Amniotic stem cell (primary cell): Measurements from ENCODE around the gene GOLGA6L10.
"Not testable (repeated sequence)": the region's sequence is repeated elsewhere in the genome, so short reads cannot be mapped to it uniquely, and the experiment has no call there.

Experiments
- DNase-seq: peaks from one replicate; lab custom pipeline; 2025; lab: John Stamatoyannopoulos, UW

The GOLGA6L10 gene

GRCh38 chr15:82317516-82317915 lies 31.8 kb downstream of the GOLGA6L10 start:
- not testable (repeated sequence) for DNase-seq

GRCh38 chr15:82317091-82317489 lies 32.2 kb downstream of the GOLGA6L10 start:
- no peak for DNase-seq

- not testable (repeated sequence) for DNase-seq
Observed at GRCh38 chr15:82316247-82317090, 32.8 kb downstream of the GOLGA6L10 start.

- DNase-seq, result no peak
Observed at GRCh38 chr15:82315519-82316246, 33.6 kb downstream of the GOLGA6L10 start.

- DNase-seq, result no peak
Observed at GRCh38 chr15:82314769-82315518, 34.3 kb downstream of the GOLGA6L10 start.

- not testable (repeated sequence) for DNase-seq
Observed at GRCh38 chr15:82313951-82314768, 35.1 kb downstream of the GOLGA6L10 start.

- DNase-seq, result no peak
Observed at GRCh38 chr15:82313446-82313845, 35.8 kb downstream of the GOLGA6L10 start.

- no peak for DNase-seq
Observed at GRCh38 chr15:82312586-82313349, 36.5 kb downstream of the GOLGA6L10 start.

GRCh38 chr15:82311321-82311720 lies 38.0 kb downstream of the GOLGA6L10 start:
- DNase-seq, result not testable (repeated sequence)

- no peak for DNase-seq
Observed at GRCh38 chr15:82309802-82310201, 39.5 kb downstream of the GOLGA6L10 start.

GRCh38 chr15:82307714-82308081 lies 41.6 kb downstream of the GOLGA6L10 start:
- DNase-seq, result no peak

GRCh38 chr15:82306791-82307713 lies 42.2 kb downstream of the GOLGA6L10 start:
- no peak for DNase-seq

- no peak for DNase-seq
Observed at GRCh38 chr15:82305621-82306048, 43.6 kb downstream of the GOLGA6L10 start.

- DNase-seq, result no peak
Observed at GRCh38 chr15:82304778-82305090, 44.5 kb downstream of the GOLGA6L10 start.

- no peak for DNase-seq
Observed at GRCh38 chr15:82303956-82304777, 45.1 kb downstream of the GOLGA6L10 start.

GRCh38 chr15:82301296-82302016 lies 47.8 kb downstream of the GOLGA6L10 start:
- DNase-seq, result no peak

GRCh38 chr15:82300883-82301282 lies 48.4 kb downstream of the GOLGA6L10 start:
- no peak for DNase-seq

- DNase-seq, result not testable (repeated sequence)
Observed at GRCh38 chr15:82300326-82300725, 48.9 kb downstream of the GOLGA6L10 start.
